ENCODE measurements around the gene IGFBP7.
"Not testable (repeated sequence)": the region's sequence is repeated elsewhere in the genome, so short reads cannot be mapped to it uniquely, and the experiment has no call there.

IGFBP7 gene

GRCh38 chr4:57051524-57051923 is 58.7 kb downstream of the IGFBP7 start:
- Histone ChIP-seq H3K27me3 (ENCODE audit: insufficient read depth, low read length) (no peaks in the 10 kb centered on the region), H3K4me3 (ENCODE audit: low read length) (no peak overlapping the region), H3K36me3 (ENCODE audit: insufficient read depth, low read length) (no peaks in the 10 kb centered on the region), H3K9ac (ENCODE audit: low read depth, low read length) (no peak overlapping the region), H3K4me1 (ENCODE audit: insufficient read depth, low read length) (no peaks in the 10 kb centered on the region), H3K9me3 (ENCODE audit: insufficient read depth, low read depth, low read length) (no peaks in the 10 kb centered on the region), H3K27ac (ENCODE audit: low read depth, low read length) (no peak overlapping the region)
- 92% methylated on average over 2 of the region's 2 CpGs for WGBS

GRCh38 chr4:57051095-57051494 is 59.1 kb downstream of the IGFBP7 start:
- H3K27ac ChIP-seq (ENCODE audit: low read depth, low read length): no peak overlapping the region

GRCh38 chr4:57048590-57049304 is 61.4 kb downstream of the IGFBP7 start:
- no peaks in the 10 kb centered on the region for H3K27me3 ChIP-seq (ENCODE audit: insufficient read depth, low read length)
- H3K36me3 ChIP-seq (ENCODE audit: insufficient read depth, low read length): no peaks in the 10 kb centered on the region
- H3K27ac ChIP-seq (ENCODE audit: low read depth, low read length): no peak overlapping the region
- H3K9me3 ChIP-seq (ENCODE audit: insufficient read depth, low read depth, low read length): no peaks in the 10 kb centered on the region
- no peaks in the 10 kb centered on the region for H3K4me1 ChIP-seq (ENCODE audit: insufficient read depth, low read length)
- no peak overlapping the region for H3K4me3 ChIP-seq (ENCODE audit: low read length)
- no peak overlapping the region for H3K9ac ChIP-seq (ENCODE audit: low read depth, low read length)
- 0% methylated on average over 1 of the region's 1 CpG for WGBS

More at GRCh38 chr4:57051095-57051494, 59.1 kb downstream of the IGFBP7 start:
- no peaks in the 10 kb centered on the region for H3K27me3 ChIP-seq (ENCODE audit: insufficient read depth, low read length)
- no peaks in the 10 kb centered on the region for H3K36me3 ChIP-seq (ENCODE audit: insufficient read depth, low read length)
- WGBS: 94% methylated on average over 3 of the region's 3 CpGs
- H3K9ac ChIP-seq (ENCODE audit: low read depth, low read length): no peak overlapping the region
- no peaks in the 10 kb centered on the region for H3K4me1 ChIP-seq (ENCODE audit: insufficient read depth, low read length)
- no peaks in the 10 kb centered on the region for H3K9me3 ChIP-seq (ENCODE audit: insufficient read depth, low read depth, low read length)
- no peak overlapping the region for H3K4me3 ChIP-seq (ENCODE audit: low read length)

GRCh38 chr4:57047046-57047445 is 63.1 kb downstream of the IGFBP7 start:
- H3K4me3 ChIP-seq (ENCODE audit: low read length); H3K27ac ChIP-seq (ENCODE audit: low read depth, low read length); H3K27me3 ChIP-seq (ENCODE audit: insufficient read depth, low read length); H3K9ac ChIP-seq (ENCODE audit: low read depth, low read length); H3K4me1 ChIP-seq (ENCODE audit: insufficient read depth, low read length); H3K36me3 ChIP-seq (ENCODE audit: insufficient read depth, low read length); H3K9me3 ChIP-seq (ENCODE audit: insufficient read depth, low read depth, low read length): not testable (repeated sequence)
- WGBS: 93% methylated on average over 6 of the region's 6 CpGs

- Histone ChIP-seq H3K27me3 (ENCODE audit: insufficient read depth, low read length) (no peaks in the 10 kb centered on the region), H3K4me1 (ENCODE audit: insufficient read depth, low read length) (no peaks in the 10 kb centered on the region), H3K4me3 (ENCODE audit: low read length) (no peak overlapping the region), H3K9me3 (ENCODE audit: insufficient read depth, low read depth, low read length) (no peaks in the 10 kb centered on the region), H3K36me3 (ENCODE audit: insufficient read depth, low read length) (no peaks in the 10 kb centered on the region), H3K9ac (ENCODE audit: low read depth, low read length) (no peak overlapping the region), H3K27ac (ENCODE audit: low read depth, low read length) (no peak overlapping the region)
- 100% methylated on average over 1 of the region's 1 CpG for WGBS
Measured at GRCh38 chr4:57044996-57045395, 65.2 kb downstream of the IGFBP7 start.

GRCh38 chr4:57044279-57044678 is 65.9 kb downstream of the IGFBP7 start:
- Histone ChIP-seq H3K4me3 (ENCODE audit: low read length) (no peak overlapping the region), H3K27ac (ENCODE audit: low read depth, low read length) (no peak overlapping the region), H3K36me3 (ENCODE audit: insufficient read depth, low read length) (no peaks in the 10 kb centered on the region), H3K27me3 (ENCODE audit: insufficient read depth, low read length) (no peaks in the 10 kb centered on the region), H3K9ac (ENCODE audit: low read depth, low read length) (no peak overlapping the region), H3K9me3 (ENCODE audit: insufficient read depth, low read depth, low read length) (no peaks in the 10 kb centered on the region), H3K4me1 (ENCODE audit: insufficient read depth, low read length) (no peaks in the 10 kb centered on the region)
- WGBS: 89% methylated on average over 1 of the region's 1 CpG

- H3K4me3 ChIP-seq (ENCODE audit: low read length): no peak overlapping the region
- no peaks in the 10 kb centered on the region for H3K36me3 ChIP-seq (ENCODE audit: insufficient read depth, low read length)
- WGBS: 88% methylated on average over 6 of the region's 6 CpGs
- no peak overlapping the region for H3K27ac ChIP-seq (ENCODE audit: low read depth, low read length)
- no peaks in the 10 kb centered on the region for H3K4me1 ChIP-seq (ENCODE audit: insufficient read depth, low read length)
- no peak overlapping the region for H3K9ac ChIP-seq (ENCODE audit: low read depth, low read length)
- H3K9me3 ChIP-seq (ENCODE audit: insufficient read depth, low read depth, low read length): no peaks in the 10 kb centered on the region
- H3K27me3 ChIP-seq (ENCODE audit: insufficient read depth, low read length): no peaks in the 10 kb centered on the region
Measured at GRCh38 chr4:57043347-57044251, 66.6 kb downstream of the IGFBP7 start.

- WGBS: 94% methylated on average over 5 of the region's 5 CpGs
Measured at GRCh38 chr4:57042711-57043169, 67.4 kb downstream of the IGFBP7 start.

GRCh38 chr4:57041020-57041419 is 69.2 kb downstream of the IGFBP7 start:
- Histone ChIP-seq H3K36me3 (ENCODE audit: insufficient read depth, low read length) (no peaks in the 10 kb centered on the region), H3K9me3 (ENCODE audit: insufficient read depth, low read depth, low read length) (no peaks in the 10 kb centered on the region), H3K4me1 (ENCODE audit: insufficient read depth, low read length) (no peaks in the 10 kb centered on the region), H3K27ac (ENCODE audit: low read depth, low read length) (no peak overlapping the region), H3K4me3 (ENCODE audit: low read length) (no peak overlapping the region), H3K27me3 (ENCODE audit: insufficient read depth, low read length) (no peaks in the 10 kb centered on the region), H3K9ac (ENCODE audit: low read depth, low read length) (no peak overlapping the region)
- WGBS: 91% methylated on average over 1 of the region's 1 CpG

More at GRCh38 chr4:57042711-57043169, 67.4 kb downstream of the IGFBP7 start:
- Histone ChIP-seq H3K9ac (ENCODE audit: low read depth, low read length) (no peak overlapping the region), H3K27me3 (ENCODE audit: insufficient read depth, low read length) (no peaks in the 10 kb centered on the region), H3K27ac (ENCODE audit: low read depth, low read length) (no peak overlapping the region), H3K4me1 (ENCODE audit: insufficient read depth, low read length) (no peaks in the 10 kb centered on the region), H3K9me3 (ENCODE audit: insufficient read depth, low read depth, low read length) (no peaks in the 10 kb centered on the region), H3K4me3 (ENCODE audit: low read length) (no peak overlapping the region), H3K36me3 (ENCODE audit: insufficient read depth, low read length) (no peaks in the 10 kb centered on the region)

- Histone ChIP-seq H3K9me3 (ENCODE audit: insufficient read depth, low read depth, low read length) (no peaks in the 10 kb centered on the region), H3K36me3 (ENCODE audit: insufficient read depth, low read length) (no peaks in the 10 kb centered on the region), H3K27ac (ENCODE audit: low read depth, low read length) (no peak overlapping the region), H3K27me3 (ENCODE audit: insufficient read depth, low read length) (no peaks in the 10 kb centered on the region), H3K4me3 (ENCODE audit: low read length) (no peak overlapping the region), H3K4me1 (ENCODE audit: insufficient read depth, low read length) (no peaks in the 10 kb centered on the region), H3K9ac (ENCODE audit: low read depth, low read length) (no peak overlapping the region)
- WGBS: 79% methylated on average over 6 of the region's 6 CpGs
Measured at GRCh38 chr4:57040510-57040909, 69.7 kb downstream of the IGFBP7 start.

- Histone ChIP-seq H3K4me3 (ENCODE audit: low read length) (no peak overlapping the region), H3K9ac (ENCODE audit: low read depth, low read length) (no peak overlapping the region), H3K9me3 (ENCODE audit: insufficient read depth, low read depth, low read length) (no peaks in the 10 kb centered on the region), H3K36me3 (ENCODE audit: insufficient read depth, low read length) (no peaks in the 10 kb centered on the region), H3K27me3 (ENCODE audit: insufficient read depth, low read length) (no peaks in the 10 kb centered on the region), H3K4me1 (ENCODE audit: insufficient read depth, low read length) (no peaks in the 10 kb centered on the region), H3K27ac (ENCODE audit: low read depth, low read length) (no peak overlapping the region)
- 53% methylated on average over 2 of the region's 2 CpGs for WGBS
Measured at GRCh38 chr4:57039345-57039744, 70.8 kb downstream of the IGFBP7 start.
